Fibroblast of peridontal ligament (primary cell): ENCODE results near the gene PREX1.

Source experiments
- DNase-seq: peaks from one replicate; pipeline ENCODE4 v3.0.0-alpha.2; 2010; ENCODE audit errors: extremely low read depth

PREX1 gene

GRCh38 chr20:48734104-48734749 lies 93.6 kb downstream of the PREX1 start:
- DNase-seq = no peak

- peak; percentile 10 for DNase-seq
Measured at GRCh38 chr20:48733296-48733790, 94.5 kb downstream of the PREX1 start.

- peak; percentile 17 for DNase-seq
Measured at GRCh38 chr20:48732081-48732829, 95.5 kb downstream of the PREX1 start.

- DNase-seq = no peak
Measured at GRCh38 chr20:48731536-48731935, 96.3 kb downstream of the PREX1 start.

- DNase-seq = no peak
Measured at GRCh38 chr20:48730977-48731376, 96.8 kb downstream of the PREX1 start.

- DNase-seq = no peak
Measured at GRCh38 chr20:48729538-48729937, 98.3 kb downstream of the PREX1 start.

GRCh38 chr20:48728042-48728825 lies 99.6 kb downstream of the PREX1 start:
- no peak for DNase-seq

- no peak for DNase-seq
Measured at GRCh38 chr20:48727226-48727625, 100.6 kb downstream of the PREX1 start.

GRCh38 chr20:48725555-48725991 lies 102.2 kb downstream of the PREX1 start:
- DNase-seq = peak; percentile 21

- no peak for DNase-seq
Measured at GRCh38 chr20:48724891-48725554, 102.8 kb downstream of the PREX1 start.

- DNase-seq = no peak
Measured at GRCh38 chr20:48724382-48724781, 103.4 kb downstream of the PREX1 start.

GRCh38 chr20:48723308-48724264 lies 104.2 kb downstream of the PREX1 start:
- peak; percentile 58 for DNase-seq

GRCh38 chr20:48722737-48723191 lies 105.0 kb downstream of the PREX1 start:
- peak; percentile 75 for DNase-seq

- DNase-seq = peak; percentile 54
Measured at GRCh38 chr20:48722002-48722731, 105.6 kb downstream of the PREX1 start.

GRCh38 chr20:48721324-48722001 lies 106.3 kb downstream of the PREX1 start:
- no peak for DNase-seq

GRCh38 chr20:48720256-48720985 lies 107.4 kb downstream of the PREX1 start:
- no peak for DNase-seq

GRCh38 chr20:48719598-48720255 lies 108.1 kb downstream of the PREX1 start:
- DNase-seq = no peak
